Gastrocnemius medialis (tissue), 4 donors: ENCODE measurements around the gene PHF14.

Experiments used
- CTCF ChIP-seq, 5 experiments: fragments of 450-650 bp in 3 of 5; fragments of 200-600 bp in 2 of 5; sonication (generic) in 2 of 5; IDR thresholded peaks in 4 of 5; conservative IDR thresholded peaks in 1 of 5; 1 replicate in 4 of 5; 2 replicates in 1 of 5; pipeline ENCODE4 v1.5.1; 2016 to 2019; ENCODE audit warnings: antibody characterized with exemption in 5 of 5, mild to moderate bottlenecking in 3 of 5, moderate library complexity in 3 of 5
- POLR2A ChIP-seq, 2 donors: fragments of 450-650 bp; IDR thresholded peaks; one replicate each; pipeline ENCODE4 v1.6.1; 2017; ENCODE audit warnings: antibody characterized with exemption in 2 of 2, mild to moderate bottlenecking in 2 of 2, moderate library complexity in 2 of 2

GRCh38 chr7:11127988-11128387 lies 154.3 kb downstream of the PHF14 start:
- TF ChIP-seq CTCF (IDR thresholded peaks at IDR 0.05 in 4 of 5, conservative IDR thresholded peaks at IDR 0.05 in 1 of 5) (no peak), POLR2A (IDR thresholded peaks at IDR 0.05) (no peak)
